Epithelial cell of esophagus (primary cell): Measurements from ENCODE around the gene RNF126.
"Not testable (repeated sequence)": the region's sequence is repeated elsewhere in the genome, so short reads cannot be mapped to it uniquely, and the experiment has no call there.

Experiments used
- DNase-seq: peaks from one replicate; pipeline ENCODE4 v3.0.0; 2010; ENCODE audit warnings: low read depth
- H3K4me3 ChIP-seq: 2 replicates; pipeline ENCODE4 v1.5.1; 2011; ENCODE audit warnings: mild to moderate bottlenecking, low read length, control low read depth
- CTCF ChIP-seq: IDR thresholded peaks from 2 replicates; pipeline ENCODE4 v1.5.1; 2011; ENCODE audit warnings: low read depth, mild to moderate bottlenecking, low read length, control low read depth, inconsistent platforms; ENCODE audit not compliant: insufficient read depth; ENCODE audit errors: missing control alignments

RNF126 gene

GRCh38 chr19:633786-634639 is 29.0 kb downstream of the RNF126 start:
- no peak for TF ChIP-seq CTCF
- peak; percentile 15 for DNase-seq
- H3K4me3 ChIP-seq: peak overlapping the region; percentile 81

- peak within 1 kb of the TSS; percentile 92 for H3K4me3 ChIP-seq
- DNase-seq: peak; percentile 98
- TF ChIP-seq CTCF: no peak
Measured at GRCh38 chr19:633068-633785, 29.8 kb downstream of the RNF126 start, which contains the start of gene POLRMT. Gene POLRMT, minus strand, starts transcription at chr19:633537. Its CDS starts 25 bp downstream, at chr19:633512.

GRCh38 chr19:632579-633067 is 30.4 kb downstream of the RNF126 start:
- H3K4me3 ChIP-seq: peak overlapping the region; percentile 92
- TF ChIP-seq CTCF: no peak
- peak; percentile 62 for DNase-seq

DNA sequence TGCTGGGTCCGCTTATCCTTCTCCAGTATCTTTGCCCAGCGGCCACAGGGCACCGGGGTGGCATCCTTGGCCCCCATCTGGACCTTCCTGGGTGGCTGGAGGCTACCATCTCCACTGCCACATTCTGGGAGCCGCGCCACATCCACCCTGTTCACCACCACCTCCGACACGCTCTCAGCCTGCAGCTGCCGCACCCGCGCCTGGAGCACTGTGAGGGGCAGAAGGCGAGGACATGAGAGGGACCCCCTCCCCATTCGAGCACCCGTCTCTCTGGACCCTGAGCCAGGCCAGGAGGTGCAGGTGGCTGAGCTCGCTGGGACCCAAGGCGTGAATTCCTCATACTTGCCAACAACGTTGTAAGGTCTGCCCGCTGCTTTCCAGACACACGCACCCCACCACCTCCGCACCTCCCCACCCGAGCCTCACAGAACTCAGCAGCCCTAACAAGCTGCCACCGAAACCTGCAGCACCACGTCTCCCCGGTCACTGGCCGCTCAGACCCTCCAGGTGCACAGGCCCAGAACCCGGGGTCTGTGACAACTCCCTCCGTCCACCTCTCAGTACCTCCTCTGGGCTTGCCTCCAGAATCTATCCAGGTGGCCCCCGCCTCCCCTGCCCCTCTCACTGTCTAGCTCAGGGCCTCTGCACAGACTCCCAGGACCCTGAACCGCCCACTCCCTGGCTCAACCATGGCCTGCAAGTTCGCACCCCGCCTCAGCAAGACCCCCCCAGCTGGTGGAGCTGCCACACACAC is 32.9 kb downstream of the RNF126 start:
- TF ChIP-seq CTCF: no peak
- no peak for DNase-seq
- H3K4me3 ChIP-seq: no peak overlapping the region

DNA sequence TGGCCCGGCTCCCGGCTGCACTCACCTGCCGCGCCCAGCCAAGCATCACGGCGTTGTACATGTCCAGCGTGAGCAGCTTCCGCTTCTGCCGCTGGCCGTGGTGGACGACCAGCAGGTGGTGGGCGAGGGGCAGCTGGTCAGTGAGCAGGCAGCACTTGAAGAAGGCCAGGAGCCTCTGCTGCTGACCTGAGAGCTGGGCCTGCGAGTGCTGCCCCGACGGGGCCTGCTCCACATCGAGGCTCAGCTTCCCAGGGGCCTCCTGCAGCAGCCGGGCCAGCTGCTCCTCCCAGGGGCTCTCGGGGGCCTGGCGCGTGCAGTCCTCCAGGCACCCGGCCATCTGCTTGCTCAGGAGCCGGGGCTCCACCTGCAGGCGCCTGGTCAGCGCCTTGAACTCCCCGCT is 33.5 kb downstream of the RNF126 start:
- H3K4me3 ChIP-seq, DNase-seq: not testable (repeated sequence)

DNA sequence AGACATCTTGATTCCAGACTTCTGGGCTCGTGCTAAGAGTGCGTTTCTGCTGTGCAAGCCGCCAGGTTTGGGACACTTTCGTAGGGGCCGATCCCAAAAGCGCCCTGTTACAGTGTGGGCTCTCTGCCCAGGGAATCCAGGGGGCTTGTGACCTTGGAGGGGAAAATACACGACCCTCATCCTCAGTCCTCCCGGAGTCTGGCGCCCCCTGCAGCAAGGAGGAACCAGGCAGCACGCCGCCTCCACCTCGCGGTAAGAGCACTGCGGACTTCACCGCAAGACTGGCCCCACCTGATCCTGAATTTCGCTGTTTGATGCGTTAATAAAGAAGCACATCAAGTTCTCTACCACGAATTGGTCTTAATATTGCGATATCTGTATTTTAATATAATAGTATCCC is 34.8 kb downstream of the RNF126 start:
- peak; percentile 23 for TF ChIP-seq CTCF

GRCh38 chr19:626566-626965 is 36.4 kb downstream of the RNF126 start:
- not testable (repeated sequence) for H3K4me3 ChIP-seq
- peak; percentile 81 for DNase-seq

More for the DNA sequence above, 34.8 kb downstream of the RNF126 start:
- H3K4me3 ChIP-seq: no peak overlapping the region
- no peak for DNase-seq
